B cell (primary cell): ENCODE data around the gene NHERF2. TPM values are rescaled to one million over a fixed set of nuclear protein-coding genes. Genes with fewer than 3 reads are reported as not detected.

Experiments used
- ATAC-seq: fragments of 200-7000 bp; cut with Tn5 transposase; one replicate; pipeline ENCODE4 v1.10.0; 2021; ENCODE audit warnings: low read depth, mild to moderate bottlenecking, moderate number of reproducible peaks, moderate library complexity
- CTCF ChIA-PET: fragments of 350-600 bp; sonication (Branson Sonifier 250); formaldehyde crosslinking; loops from one replicate; lab custom pipeline; 2021; ENCODE audit warnings: antibody characterized with exemption, inconsistent platforms; lab: Charles Lee
- POLR2A ChIA-PET: fragments of 350-600 bp; sonication (Branson Sonifier 250); formaldehyde crosslinking; loops from one replicate; lab custom pipeline; 2021; ENCODE audit warnings: antibody characterized with exemption; lab: Charles Lee
- DNase-seq: peaks from one replicate; pipeline ENCODE4 v3.0.0; 2013
- H2AFZ ChIP-seq: 2 replicates; pipeline ENCODE4 v1.6.1; 2012; ENCODE audit warnings: mild to moderate bottlenecking, low read depth, low read length; ENCODE audit not compliant: insufficient read depth, poor library complexity, severe bottlenecking
- H3K27ac ChIP-seq, 2 donors: 1 replicate in 1 of 2; 2 replicates in 1 of 2; pipeline ENCODE4 v1.5.1; 2012 to 2013; ENCODE audit warnings: low read length in 2 of 2, mild to moderate bottlenecking in 2 of 2, moderate library complexity in 1 of 2
- H3K27me3 ChIP-seq, 4 experiments: fragments of 200-600 bp in 1 of 4; sonication (generic) in 1 of 4; replicated peaks in 1 of 4; 1 replicate in 2 of 4; 2 replicates in 2 of 4; pipeline versions ENCODE4 v1.6.1 to v1.7.0; 2013 to 2016; ENCODE audit warnings: low read length in 3 of 4, mild to moderate bottlenecking in 2 of 4, mixed read lengths in 1 of 4, moderate library complexity in 1 of 4; ENCODE audit not compliant: insufficient read depth in 4 of 4, control insufficient read depth in 3 of 4; ENCODE audit errors: control extremely low read depth in 1 of 4
- H3K36me3 ChIP-seq, 2 experiments: replicated peaks in 1 of 2; 1 replicate in 1 of 2; 2 replicates in 1 of 2; pipeline versions ENCODE4 v1.6.1 to v1.7.1; 2013; ENCODE audit warnings: low read length in 1 of 2; ENCODE audit not compliant: insufficient read depth in 2 of 2, control insufficient read depth in 1 of 2; ENCODE audit errors: control extremely low read depth in 1 of 2, extremely low read depth in 1 of 2
- H3K4me1 ChIP-seq, 2 donors: fragments of 200-600 bp in 1 of 2; sonication (generic) in 1 of 2; 1 replicate in 1 of 2; 2 replicates in 1 of 2; pipeline versions ENCODE4 v1.5.1 to v1.6.1; 2013 to 2017; ENCODE audit warnings: low read length in 2 of 2; ENCODE audit not compliant: control insufficient read depth in 2 of 2, insufficient read depth in 2 of 2
- H3K4me2 ChIP-seq: replicated peaks from 2 replicates; pipeline ENCODE3; 2012; ENCODE audit warnings: mild to moderate bottlenecking, low read depth, low read length; ENCODE audit not compliant: poor library complexity, severe bottlenecking
- H3K4me3 ChIP-seq, 5 experiments: fragments of 200-600 bp in 1 of 5; sonication (generic) in 1 of 5; 1 replicate in 3 of 5; 2 replicates in 2 of 5; pipeline versions ENCODE4 v1.5.1 to v1.7.0; 2011 to 2016; ENCODE audit warnings: low read length in 4 of 5, mild to moderate bottlenecking in 4 of 5, low read depth in 2 of 5, control low read depth in 1 of 5, moderate library complexity in 1 of 5; ENCODE audit not compliant: insufficient read depth in 1 of 5; ENCODE audit errors: control extremely low read depth in 1 of 5, extremely low read depth in 1 of 5
- H3K79me2 ChIP-seq: fragments of 200-600 bp; sonication (generic); one replicate; pipeline ENCODE4 v1.6.0; 2016; ENCODE audit warnings: low read length; ENCODE audit not compliant: control insufficient read depth, insufficient read depth
- H3K9ac ChIP-seq: fragments of 200-600 bp; sonication (generic); 2 replicates; pipeline ENCODE4 v1.6.1; 2017; ENCODE audit warnings: mild to moderate bottlenecking, low read length, moderate library complexity
- H3K9me3 ChIP-seq, 3 donors: one replicate each; pipeline versions ENCODE4 v1.6.1 to v1.7.1; 2013; ENCODE audit warnings: low read length in 2 of 3; ENCODE audit not compliant: control insufficient read depth in 2 of 3, insufficient read depth in 1 of 3; ENCODE audit errors: control extremely low read depth in 1 of 3
- H4K20me1 ChIP-seq: 2 replicates; pipeline ENCODE4 v1.6.0; 2012; ENCODE audit warnings: mild to moderate bottlenecking, low read length; ENCODE audit not compliant: insufficient read depth, control insufficient read depth, poor library complexity, severe bottlenecking
- H3K27ac Mint-ChIP-seq: one replicate; pipeline ENCODE4 v1.8.0; 2021; ENCODE audit warnings: mixed read lengths
- H3K27me3 Mint-ChIP-seq: one replicate; pipeline ENCODE4 v1.8.0; 2021; ENCODE audit warnings: mixed read lengths
- H3K4me1 Mint-ChIP-seq: one replicate; pipeline ENCODE4 v1.8.0; 2021; ENCODE audit warnings: mixed read lengths
- H3K4me3 Mint-ChIP-seq: one replicate; pipeline ENCODE4 v1.8.0; 2021; ENCODE audit warnings: mixed read lengths
- H3K9me3 Mint-ChIP-seq: one replicate; pipeline ENCODE4 v1.8.0; 2022; ENCODE audit warnings: mixed read lengths; ENCODE audit not compliant: insufficient read depth
- EZH2 ChIP-seq: IDR thresholded peaks from 2 replicates; pipeline ENCODE4 v1.6.1; 2012; ENCODE audit warnings: borderline replicate concordance, low read depth, mild to moderate bottlenecking, moderate library complexity, low read length; ENCODE audit not compliant: insufficient read depth, poor library complexity, severe bottlenecking
- WGBS: methylation state at CpG from one replicate; pipeline ENCODE4 v1.1.5; 2013; ENCODE audit warnings: missing lambda C conversion rate; ENCODE audit not compliant: insufficient coverage; 5-methylcytosine and 5-hydroxymethylcytosine counted together
- intact Hi-C: fragments of 100-400 bp; cut with micrococcal nuclease; formaldehyde crosslinking; loops from one replicate; pipeline ENCODE4 v1.10.0; 2022
- polyA plus RNA-seq: library from polyadenylated mRNA; depleted of rRNA; stranded (reverse); fragments of >200 nt; gene quantifications from 2 replicates; pipeline ENCODE4 v1.2.3, GENCODE V29; 2012
- total RNA-seq, 2 donors: library from RNA; stranded (reverse); fragments of 120-200 nt in 1 of 2; gene quantifications; 1 replicate in 1 of 2; 2 replicates in 1 of 2; pipeline versions ENCODE4 v1.2.3 to v1.2.4, GENCODE V29; 2013 to 2022
- TF ChIP-seq, protein P1 (sequence below): fragments of 200-600 bp; IDR thresholded peaks from one replicate; pipeline ENCODE4 v1.8.0; 2022; ENCODE audit warnings: antibody characterized with exemption, mild to moderate bottlenecking

Gene NHERF2
- total and polyA plus RNA-seq, 2 donors (not counting 1 experiment from before 2014, with no cell fraction given): 1.8 to 2.2 TPM

DNA sequence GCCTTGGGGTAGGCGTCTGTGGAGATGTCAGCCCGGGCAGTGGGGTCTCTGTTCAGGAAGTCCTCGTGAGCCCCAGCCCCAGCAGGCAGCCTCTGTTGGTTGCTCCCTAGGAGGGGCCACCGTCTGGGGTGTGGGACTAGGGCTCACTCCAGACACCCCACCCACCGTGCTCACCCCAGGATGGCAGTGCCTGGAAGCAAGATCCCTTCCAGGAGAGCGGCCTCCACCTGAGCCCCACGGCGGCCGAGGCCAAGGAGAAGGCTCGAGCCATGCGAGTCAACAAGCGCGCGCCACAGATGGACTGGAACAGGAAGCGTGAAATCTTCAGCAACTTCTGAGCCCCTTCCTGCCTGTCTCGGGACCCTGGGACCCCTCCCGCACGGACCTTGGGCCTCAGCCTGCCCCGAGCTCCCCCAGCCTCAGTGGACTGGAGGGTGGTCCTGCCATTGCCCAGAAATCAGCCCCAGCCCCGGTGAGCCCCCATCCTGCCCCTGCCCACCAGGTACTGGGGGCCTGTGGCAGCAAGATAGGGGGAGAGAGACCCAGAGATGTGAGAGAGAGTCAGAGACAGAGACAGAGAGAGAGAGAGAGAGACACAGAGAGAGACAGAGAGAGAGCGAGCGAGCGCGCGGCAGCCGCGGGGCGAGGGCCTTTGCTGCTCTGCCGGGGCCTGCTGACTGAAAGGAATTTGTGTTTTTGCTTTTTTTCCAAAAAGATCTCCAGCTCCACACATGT lies 11.1 kb downstream of the NHERF2 start:
- Histone ChIP-seq H3K9ac (no peak overlapping the region), H3K4me3 (no peak overlapping the region), H3K79me2 (no peaks in the 10 kb centered on the region), H3K36me3 (no peaks in the 10 kb centered on the region), H3K9me3 (no peaks in the 10 kb centered on the region), H4K20me1 (no peaks in the 10 kb centered on the region), H2AFZ (no peak overlapping the region), H3K4me2 (no peak overlapping the region), H3K4me1 (peaks cover 0 to 4% of the 10 kb centered on the region in 2 donors), H3K27ac (no peak overlapping the region), H3K27me3 (peaks cover 0 to 7% (median 0%) of the 10 kb centered on the region in 4 experiments)
- POLR2A ChIA-PET: interaction anchor here (0.6 kb wide), 1 partner anchor 8 kb away, joined by 3 read pairs; no protein-coding TSS in a partner anchor
- no peak for TF ChIP-seq EZH2
- TF ChIP-seq, protein P1, sequence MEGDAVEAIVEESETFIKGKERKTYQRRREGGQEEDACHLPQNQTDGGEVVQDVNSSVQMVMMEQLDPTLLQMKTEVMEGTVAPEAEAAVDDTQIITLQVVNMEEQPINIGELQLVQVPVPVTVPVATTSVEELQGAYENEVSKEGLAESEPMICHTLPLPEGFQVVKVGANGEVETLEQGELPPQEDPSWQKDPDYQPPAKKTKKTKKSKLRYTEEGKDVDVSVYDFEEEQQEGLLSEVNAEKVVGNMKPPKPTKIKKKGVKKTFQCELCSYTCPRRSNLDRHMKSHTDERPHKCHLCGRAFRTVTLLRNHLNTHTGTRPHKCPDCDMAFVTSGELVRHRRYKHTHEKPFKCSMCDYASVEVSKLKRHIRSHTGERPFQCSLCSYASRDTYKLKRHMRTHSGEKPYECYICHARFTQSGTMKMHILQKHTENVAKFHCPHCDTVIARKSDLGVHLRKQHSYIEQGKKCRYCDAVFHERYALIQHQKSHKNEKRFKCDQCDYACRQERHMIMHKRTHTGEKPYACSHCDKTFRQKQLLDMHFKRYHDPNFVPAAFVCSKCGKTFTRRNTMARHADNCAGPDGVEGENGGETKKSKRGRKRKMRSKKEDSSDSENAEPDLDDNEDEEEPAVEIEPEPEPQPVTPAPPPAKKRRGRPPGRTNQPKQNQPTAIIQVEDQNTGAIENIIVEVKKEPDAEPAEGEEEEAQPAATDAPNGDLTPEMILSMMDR: no peak
- no peak for DNase-seq
- ATAC-seq: no peak
- Mint-ChIP-seq H3K27me3 (no peaks in the 10 kb centered on the region), H3K9me3 (no peaks in the 10 kb centered on the region), H3K4me3 (no peak overlapping the region), H3K27ac (no peak overlapping the region), H3K4me1 (no peaks in the 10 kb centered on the region)
- intact Hi-C loops: no loop called here
- CTCF ChIA-PET: no interaction called here
- 89% methylated on average over 21 of the region's 29 CpGs for WGBS
